ENCODE results near the gene NSF. TPM values are rescaled to one million over a fixed set of nuclear protein-coding genes. Genes with fewer than 3 reads are reported as not detected.

Gene NSF
- total and polyA plus RNA-seq, 10 of the 15 experiments (the other 5 are each of a cell fraction or from before 2014, with no cell fraction given), result 6.8 to 25.6 (median 16.8) TPM

DNA sequence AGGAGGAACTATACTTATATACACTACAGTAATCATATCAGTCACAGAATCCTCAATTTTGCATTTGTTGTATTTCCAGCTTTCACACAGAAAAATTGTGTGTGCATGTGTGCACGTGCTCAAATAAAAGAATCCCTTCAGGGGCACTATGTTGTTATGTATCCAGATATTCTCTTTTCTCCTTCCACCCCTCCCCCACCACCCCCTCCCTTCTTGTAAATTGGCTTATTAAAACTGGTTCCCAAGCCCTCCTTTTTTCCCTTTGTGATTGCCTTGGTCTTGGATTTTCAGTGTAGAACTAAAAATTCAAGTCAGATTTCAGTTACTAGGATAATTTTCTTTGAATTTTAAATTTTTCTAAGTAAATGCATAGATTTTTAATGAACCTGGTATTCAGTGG lies 141.7 kb downstream of the NSF start:
- in situ Hi-C loops (cut with MboI) (no loop called here), intact Hi-C loops (cut with micrococcal nuclease; ENCODE audit: unreplicated experiment) (no loop called here)
- BruUV-seq (replicated peaks), result no TSS peak
- FAIRE-seq (no peak), DNase-seq (ENCODE audit: low read depth, low spot score) (no peak), ATAC-seq (no peak)
- Histone ChIP-seq H3K4me1 (ENCODE audit: control insufficient read depth, insufficient read depth, low read length) (peaks cover 4% of the 10 kb centered on the region; the same call in 1 of the 2 replicates), H3K9me3 (replicated peaks; ENCODE audit: control insufficient read depth, insufficient read depth, low read length) (no peaks in the 10 kb centered on the region), H4K20me1 (ENCODE audit: control insufficient read depth, insufficient read depth) (no peaks in the 10 kb centered on the region), H3K4me3 (no peak overlapping the region), H2AFZ (ENCODE audit: control insufficient read depth, low read depth, low read length) (no peak overlapping the region), H3K27ac (ENCODE audit: control insufficient read depth, insufficient read depth) (no peak overlapping the region), H3K79me2 (ENCODE audit: control insufficient read depth, insufficient read depth, low read length) (no peaks in the 10 kb centered on the region), H3K9ac (ENCODE audit: control insufficient read depth, insufficient read depth, low read length) (no peak overlapping the region), H3K27me3 (replicated peaks in 1 of 2; ENCODE audit: control insufficient read depth in 2 of 2, insufficient read depth in 2 of 2, low read length in 1 of 2) (no peaks in the 10 kb centered on the region), H3K36me3 (ENCODE audit: control insufficient read depth in 2 of 2, insufficient read depth in 2 of 2, low read length in 1 of 2) (peaks cover 0 to 9% of the 10 kb centered on the region in 2 experiments; a peak in 1 of 4 replicates), H3K4me2 (ENCODE audit: control insufficient read depth, insufficient read depth) (no peak overlapping the region)
- ChIA-PET POLR2A (interaction anchor here (1.0 kb wide), 1 partner anchor 11 kb away, joined by 3 read pairs; no protein-coding TSS in a partner anchor), SMC1A (ENCODE audit: uncharacterized antibody, unreplicated experiment) (interaction anchor here (0.6 to 1.1 kb wide), 2 partner anchors 9 to 123 kb away, joined by 3 to 5 read pairs; no protein-coding TSS in a partner anchor), RAD21 (ENCODE audit: unreplicated experiment) (no interaction called here), CTCF (no interaction called here)
- 100% methylated on average over 1 of the region's 1 CpG for WGBS (ENCODE audit: insufficient coverage, insufficient replicate concordance, low lambda C conversion rate, missing lambda C conversion rate)
- TF ChIP-seq, protein P1, sequence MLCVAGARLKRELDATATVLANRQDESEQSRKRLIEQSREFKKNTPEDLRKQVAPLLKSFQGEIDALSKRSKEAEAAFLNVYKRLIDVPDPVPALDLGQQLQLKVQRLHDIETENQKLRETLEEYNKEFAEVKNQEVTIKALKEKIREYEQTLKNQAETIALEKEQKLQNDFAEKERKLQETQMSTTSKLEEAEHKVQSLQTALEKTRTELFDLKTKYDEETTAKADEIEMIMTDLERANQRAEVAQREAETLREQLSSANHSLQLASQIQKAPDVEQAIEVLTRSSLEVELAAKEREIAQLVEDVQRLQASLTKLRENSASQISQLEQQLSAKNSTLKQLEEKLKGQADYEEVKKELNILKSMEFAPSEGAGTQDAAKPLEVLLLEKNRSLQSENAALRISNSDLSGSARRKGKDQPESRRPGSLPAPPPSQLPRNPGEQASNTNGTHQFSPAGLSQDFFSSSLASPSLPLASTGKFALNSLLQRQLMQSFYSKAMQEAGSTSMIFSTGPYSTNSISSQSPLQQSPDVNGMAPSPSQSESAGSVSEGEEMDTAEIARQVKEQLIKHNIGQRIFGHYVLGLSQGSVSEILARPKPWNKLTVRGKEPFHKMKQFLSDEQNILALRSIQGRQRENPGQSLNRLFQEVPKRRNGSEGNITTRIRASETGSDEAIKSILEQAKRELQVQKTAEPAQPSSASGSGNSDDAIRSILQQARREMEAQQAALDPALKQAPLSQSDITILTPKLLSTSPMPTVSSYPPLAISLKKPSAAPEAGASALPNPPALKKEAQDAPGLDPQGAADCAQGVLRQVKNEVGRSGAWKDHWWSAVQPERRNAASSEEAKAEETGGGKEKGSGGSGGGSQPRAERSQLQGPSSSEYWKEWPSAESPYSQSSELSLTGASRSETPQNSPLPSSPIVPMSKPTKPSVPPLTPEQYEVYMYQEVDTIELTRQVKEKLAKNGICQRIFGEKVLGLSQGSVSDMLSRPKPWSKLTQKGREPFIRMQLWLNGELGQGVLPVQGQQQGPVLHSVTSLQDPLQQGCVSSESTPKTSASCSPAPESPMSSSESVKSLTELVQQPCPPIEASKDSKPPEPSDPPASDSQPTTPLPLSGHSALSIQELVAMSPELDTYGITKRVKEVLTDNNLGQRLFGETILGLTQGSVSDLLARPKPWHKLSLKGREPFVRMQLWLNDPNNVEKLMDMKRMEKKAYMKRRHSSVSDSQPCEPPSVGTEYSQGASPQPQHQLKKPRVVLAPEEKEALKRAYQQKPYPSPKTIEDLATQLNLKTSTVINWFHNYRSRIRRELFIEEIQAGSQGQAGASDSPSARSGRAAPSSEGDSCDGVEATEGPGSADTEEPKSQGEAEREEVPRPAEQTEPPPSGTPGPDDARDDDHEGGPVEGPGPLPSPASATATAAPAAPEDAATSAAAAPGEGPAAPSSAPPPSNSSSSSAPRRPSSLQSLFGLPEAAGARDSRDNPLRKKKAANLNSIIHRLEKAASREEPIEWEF (IDR thresholded peaks at IDR 0.05; ENCODE audit: insufficient replicate concordance, low read depth, low read length), result no peak
- TF ChIP-seq CHD2 (IDR thresholded peaks at IDR 0.05; ENCODE audit: borderline replicate concordance, low read depth, low read length) (no peak), KLF5 (IDR thresholded peaks at IDR 0.05; ENCODE audit: partially characterized antibody) (no peak), SIN3A (IDR thresholded peaks at IDR 0.05; ENCODE audit: low read depth, low read length) (no peak), ZNF274 (IDR thresholded peaks at IDR 0.05; ENCODE audit: insufficient read depth, insufficient read length) (no peak), RCOR1 (conservative IDR thresholded peaks at IDR 0.05; ENCODE audit: low read depth, low read length) (no peak)
- TF ChIP-seq, protein P2, sequence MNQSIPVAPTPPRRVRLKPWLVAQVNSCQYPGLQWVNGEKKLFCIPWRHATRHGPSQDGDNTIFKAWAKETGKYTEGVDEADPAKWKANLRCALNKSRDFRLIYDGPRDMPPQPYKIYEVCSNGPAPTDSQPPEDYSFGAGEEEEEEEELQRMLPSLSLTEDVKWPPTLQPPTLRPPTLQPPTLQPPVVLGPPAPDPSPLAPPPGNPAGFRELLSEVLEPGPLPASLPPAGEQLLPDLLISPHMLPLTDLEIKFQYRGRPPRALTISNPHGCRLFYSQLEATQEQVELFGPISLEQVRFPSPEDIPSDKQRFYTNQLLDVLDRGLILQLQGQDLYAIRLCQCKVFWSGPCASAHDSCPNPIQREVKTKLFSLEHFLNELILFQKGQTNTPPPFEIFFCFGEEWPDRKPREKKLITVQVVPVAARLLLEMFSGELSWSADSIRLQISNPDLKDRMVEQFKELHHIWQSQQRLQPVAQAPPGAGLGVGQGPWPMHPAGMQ (IDR thresholded peaks at IDR 0.05; ENCODE audit: borderline replicate concordance), result no peak
- TF ChIP-seq, protein P3, sequence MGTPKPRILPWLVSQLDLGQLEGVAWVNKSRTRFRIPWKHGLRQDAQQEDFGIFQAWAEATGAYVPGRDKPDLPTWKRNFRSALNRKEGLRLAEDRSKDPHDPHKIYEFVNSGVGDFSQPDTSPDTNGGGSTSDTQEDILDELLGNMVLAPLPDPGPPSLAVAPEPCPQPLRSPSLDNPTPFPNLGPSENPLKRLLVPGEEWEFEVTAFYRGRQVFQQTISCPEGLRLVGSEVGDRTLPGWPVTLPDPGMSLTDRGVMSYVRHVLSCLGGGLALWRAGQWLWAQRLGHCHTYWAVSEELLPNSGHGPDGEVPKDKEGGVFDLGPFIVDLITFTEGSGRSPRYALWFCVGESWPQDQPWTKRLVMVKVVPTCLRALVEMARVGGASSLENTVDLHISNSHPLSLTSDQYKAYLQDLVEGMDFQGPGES (IDR thresholded peaks at IDR 0.05), result no peak
- TF ChIP-seq, protein P4, sequence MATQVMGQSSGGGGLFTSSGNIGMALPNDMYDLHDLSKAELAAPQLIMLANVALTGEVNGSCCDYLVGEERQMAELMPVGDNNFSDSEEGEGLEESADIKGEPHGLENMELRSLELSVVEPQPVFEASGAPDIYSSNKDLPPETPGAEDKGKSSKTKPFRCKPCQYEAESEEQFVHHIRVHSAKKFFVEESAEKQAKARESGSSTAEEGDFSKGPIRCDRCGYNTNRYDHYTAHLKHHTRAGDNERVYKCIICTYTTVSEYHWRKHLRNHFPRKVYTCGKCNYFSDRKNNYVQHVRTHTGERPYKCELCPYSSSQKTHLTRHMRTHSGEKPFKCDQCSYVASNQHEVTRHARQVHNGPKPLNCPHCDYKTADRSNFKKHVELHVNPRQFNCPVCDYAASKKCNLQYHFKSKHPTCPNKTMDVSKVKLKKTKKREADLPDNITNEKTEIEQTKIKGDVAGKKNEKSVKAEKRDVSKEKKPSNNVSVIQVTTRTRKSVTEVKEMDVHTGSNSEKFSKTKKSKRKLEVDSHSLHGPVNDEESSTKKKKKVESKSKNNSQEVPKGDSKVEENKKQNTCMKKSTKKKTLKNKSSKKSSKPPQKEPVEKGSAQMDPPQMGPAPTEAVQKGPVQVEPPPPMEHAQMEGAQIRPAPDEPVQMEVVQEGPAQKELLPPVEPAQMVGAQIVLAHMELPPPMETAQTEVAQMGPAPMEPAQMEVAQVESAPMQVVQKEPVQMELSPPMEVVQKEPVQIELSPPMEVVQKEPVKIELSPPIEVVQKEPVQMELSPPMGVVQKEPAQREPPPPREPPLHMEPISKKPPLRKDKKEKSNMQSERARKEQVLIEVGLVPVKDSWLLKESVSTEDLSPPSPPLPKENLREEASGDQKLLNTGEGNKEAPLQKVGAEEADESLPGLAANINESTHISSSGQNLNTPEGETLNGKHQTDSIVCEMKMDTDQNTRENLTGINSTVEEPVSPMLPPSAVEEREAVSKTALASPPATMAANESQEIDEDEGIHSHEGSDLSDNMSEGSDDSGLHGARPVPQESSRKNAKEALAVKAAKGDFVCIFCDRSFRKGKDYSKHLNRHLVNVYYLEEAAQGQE (IDR thresholded peaks at IDR 0.05; ENCODE audit: low read depth, low read length), result no peak
- TF ChIP-seq, protein P5, sequence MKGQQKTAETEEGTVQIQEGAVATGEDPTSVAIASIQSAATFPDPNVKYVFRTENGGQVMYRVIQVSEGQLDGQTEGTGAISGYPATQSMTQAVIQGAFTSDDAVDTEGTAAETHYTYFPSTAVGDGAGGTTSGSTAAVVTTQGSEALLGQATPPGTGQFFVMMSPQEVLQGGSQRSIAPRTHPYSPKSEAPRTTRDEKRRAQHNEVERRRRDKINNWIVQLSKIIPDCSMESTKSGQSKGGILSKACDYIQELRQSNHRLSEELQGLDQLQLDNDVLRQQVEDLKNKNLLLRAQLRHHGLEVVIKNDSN (IDR thresholded peaks at IDR 0.05; ENCODE audit: borderline replicate concordance, extremely low read length, insufficient read depth, low read depth, low read length), result no peak

Measured in GM12878 (cell line).